GM12878 (cell line): ENCODE data around the gene RGP1. TPM values are rescaled to one million over a fixed set of nuclear protein-coding genes. Genes with fewer than 3 reads are reported as not detected.

Source experiments
- DPF2 ChIP-seq: fragments of 450-650 bp; IDR thresholded peaks from 2 replicates; pipeline ENCODE4 v1.6.1; 2017; ENCODE audit warnings: mild to moderate bottlenecking
- FOXM1 ChIP-seq: IDR thresholded peaks from 2 replicates; pipeline ENCODE4 v1.6.1; 2012; ENCODE audit warnings: low read depth, mild to moderate bottlenecking, inconsistent platforms, low read length, moderate library complexity
- RFX5 ChIP-seq: IDR thresholded peaks from 2 replicates; pipeline ENCODE4 v1.6.1; 2011; ENCODE audit warnings: low read depth, low read length, improper control_type of control experiment
- SUZ12 ChIP-seq: fragments of 200-600 bp; sonication (generic); IDR thresholded peaks from one replicate; pipeline ENCODE4 v1.6.1; 2018; ENCODE audit warnings: antibody characterized with exemption, mild to moderate bottlenecking; ENCODE audit not compliant: unreplicated experiment
- ZNF592 ChIP-seq: fragments of 450-650 bp; IDR thresholded peaks from 2 replicates; pipeline ENCODE4 v1.6.1; 2017; ENCODE audit warnings: mild to moderate bottlenecking, moderate library complexity
- microRNA-seq: library from miRNA; unstranded; fragments of <30 nt; microRNA quantifications from one replicate; pipeline ENCODE4, GENCODE V29; 2018
- polyA plus RNA-seq, 11 experiments: library from polyadenylated mRNA; depleted of rRNA in 4 of 11; unstranded in 6 of 11; stranded (reverse) in 5 of 11; fragments of >200 nt; fragmentation: Nextera tagmentation in 4 of 11; fragmentation: Illumina TruSeq in 1 of 11; extraction: Ambion mirVana in 4 of 11; extraction: Trizol in 1 of 11; gene quantifications; 1 replicate in 1 of 11; 2 replicates in 10 of 11; pipeline versions ENCODE4 v1.2.1 to v1.2.3, GENCODE V29; 2011 to 2016; ENCODE audit warnings: inconsistent platforms in 2 of 11, missing spikeins in 2 of 11, low read depth in 1 of 11
- small RNA-seq: library from RNA; depleted of rRNA; stranded (forward); fragments of <200 nt; gene quantifications from one replicate; pipeline ENCODE3, GENCODE V24; 2014
- total RNA-seq, 4 experiments: library from RNA; depleted of rRNA in 3 of 4; stranded (reverse); fragments of >200 nt in 3 of 4; fragmentation: Illumina TruSeq in 1 of 4; extraction: Trizol in 1 of 4; gene quantifications; 2 replicates each; pipeline versions ENCODE4 v1.2.1 to v1.2.3, GENCODE V29; 2013 to 2021
- TF ChIP-seq, protein P1 (sequence below): fragments of 450-650 bp; formaldehyde crosslinking; IDR thresholded peaks from 2 replicates; pipeline ENCODE4 v1.4.0; 2022; ENCODE audit warnings: mild to moderate bottlenecking, moderate library complexity

The RGP1 gene
- total and polyA plus RNA-seq, 10 of the 15 experiments (the other 5 are each of a cell fraction or from before 2014, with no cell fraction given): 0.44 to 14.9 (median 7.4) TPM

GRCh38 chr9:35806101-35806500, 57.0 kb downstream of the RGP1 start (continued):
- TF ChIP-seq ZNF592: no peak
- no peak for TF ChIP-seq RFX5
- no peak for TF ChIP-seq FOXM1
- no peak for TF ChIP-seq SUZ12
- no peak for TF ChIP-seq DPF2
- TF ChIP-seq, protein P1, sequence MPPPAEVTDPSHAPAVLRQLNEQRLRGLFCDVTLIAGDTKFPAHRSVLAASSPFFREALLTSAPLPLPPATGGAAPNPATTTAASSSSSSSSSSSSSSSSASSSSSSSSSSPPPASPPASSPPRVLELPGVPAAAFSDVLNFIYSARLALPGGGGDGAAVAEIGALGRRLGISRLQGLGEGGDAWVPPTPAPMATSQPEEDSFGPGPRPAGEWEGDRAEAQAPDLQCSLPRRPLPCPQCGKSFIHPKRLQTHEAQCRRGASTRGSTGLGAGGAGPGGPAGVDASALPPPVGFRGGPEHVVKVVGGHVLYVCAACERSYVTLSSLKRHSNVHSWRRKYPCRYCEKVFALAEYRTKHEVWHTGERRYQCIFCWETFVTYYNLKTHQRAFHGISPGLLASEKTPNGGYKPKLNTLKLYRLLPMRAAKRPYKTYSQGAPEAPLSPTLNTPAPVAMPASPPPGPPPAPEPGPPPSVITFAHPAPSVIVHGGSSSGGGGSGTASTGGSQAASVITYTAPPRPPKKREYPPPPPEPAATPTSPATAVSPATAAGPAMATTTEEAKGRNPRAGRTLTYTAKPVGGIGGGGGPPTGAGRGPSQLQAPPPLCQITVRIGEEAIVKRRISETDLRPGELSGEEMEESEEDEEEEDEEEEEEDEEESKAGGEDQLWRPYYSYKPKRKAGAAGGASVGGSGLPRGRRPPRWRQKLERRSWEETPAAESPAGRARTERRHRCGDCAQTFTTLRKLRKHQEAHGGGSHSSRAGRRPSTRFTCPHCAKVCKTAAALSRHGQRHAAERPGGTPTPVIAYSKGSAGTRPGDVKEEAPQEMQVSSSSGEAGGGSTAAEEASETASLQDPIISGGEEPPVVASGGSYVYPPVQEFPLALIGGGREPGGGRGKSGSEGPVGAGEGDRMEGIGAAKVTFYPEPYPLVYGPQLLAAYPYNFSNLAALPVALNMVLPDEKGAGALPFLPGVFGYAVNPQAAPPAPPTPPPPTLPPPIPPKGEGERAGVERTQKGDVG (CRISPR knock-in tag): no peak

Small RNA genes lying within 50 kb of the gene (microRNA-seq; reads per million reads assigned to microRNA genes)
- gene MIR6852: not detected
- not detected for gene MIR6853

Small RNA genes lying within 50 kb of the gene (small RNA-seq; reads per million reads assigned to genes)
- 0.20 reads per million for gene MIR6853

Other genes with a start within 250 kb of the RGP1 start
Only the 7 nearest of the 21 such genes appear.
- gene TPM2, start 59.4 kb upstream of the RGP1 start, total RNA-seq (2014; rRNA removed): 0.65 and 1.7 TPM in 2 replicates
- 0.81 and 0.88 TPM in 2 replicates for gene TPM2, start 59.4 kb upstream of the RGP1 start, total RNA-seq (2014; rRNA removed; fragmentation: Illumina TruSeq; extraction: Trizol)
- gene TPM2, start 59.4 kb upstream of the RGP1 start, total RNA-seq (2021): 2.4 and 3.9 TPM in 2 replicates
- gene TPM2, start 59.4 kb upstream of the RGP1 start, polyA plus RNA-seq (2011; rRNA removed): 8.7 and 9.3 TPM in 2 replicates
- 0.59 and 0.71 TPM in 2 replicates for gene TPM2, start 59.4 kb upstream of the RGP1 start, polyA plus RNA-seq (2014; fragmentation: Illumina TruSeq; extraction: Trizol)
- gene TPM2, start 59.4 kb upstream of the RGP1 start, polyA plus RNA-seq (2014; fragmentation: Nextera tagmentation; extraction: Ambion mirVana): under 1 TPM; 0.11 to 0.13 TPM
- 2.3 and 2.5 TPM in 2 replicates for gene TPM2, start 59.4 kb upstream of the RGP1 start, polyA plus RNA-seq (2014; rRNA removed)
- gene TPM2, start 59.4 kb upstream of the RGP1 start, polyA plus RNA-seq (2016; fragmentation: Nextera tagmentation; extraction: Ambion mirVana): 1 to 10 TPM in 1 of 2 experiments, under 1 TPM in 1; 0.83 to 1.3 TPM
- 119 and 143 TPM in 2 replicates for gene TLN1, start 17.1 kb upstream of the RGP1 start, total RNA-seq (2014; rRNA removed)
- 49.5 and 61.0 TPM in 2 replicates for gene TLN1, start 17.1 kb upstream of the RGP1 start, total RNA-seq (2014; rRNA removed; fragmentation: Illumina TruSeq; extraction: Trizol)
- gene TLN1, start 17.1 kb upstream of the RGP1 start, total RNA-seq (2021): 305 and 308 TPM in 2 replicates
- 30.2 and 69.8 TPM in 2 replicates for gene TLN1, start 17.1 kb upstream of the RGP1 start, polyA plus RNA-seq (2011; rRNA removed)
- 57.6 and 73.4 TPM in 2 replicates for gene TLN1, start 17.1 kb upstream of the RGP1 start, polyA plus RNA-seq (2014; fragmentation: Illumina TruSeq; extraction: Trizol)
- 10 to 100 TPM; 11.6 to 13.2 TPM for gene TLN1, start 17.1 kb upstream of the RGP1 start, polyA plus RNA-seq (2014; fragmentation: Nextera tagmentation; extraction: Ambion mirVana)
- 70.3 and 109 TPM in 2 replicates for gene TLN1, start 17.1 kb upstream of the RGP1 start, polyA plus RNA-seq (2014; rRNA removed)
- 10 to 100 TPM; 92.2 to 96.1 TPM for gene TLN1, start 17.1 kb upstream of the RGP1 start, polyA plus RNA-seq (2016; fragmentation: Nextera tagmentation; extraction: Ambion mirVana)
- gene CREB3, start 16.6 kb upstream of the RGP1 start, total RNA-seq (2014; rRNA removed): 21.6 and 23.4 TPM in 2 replicates
- gene CREB3, start 16.6 kb upstream of the RGP1 start, total RNA-seq (2014; rRNA removed; fragmentation: Illumina TruSeq; extraction: Trizol): 18.1 and 18.3 TPM in 2 replicates
- gene CREB3, start 16.6 kb upstream of the RGP1 start, total RNA-seq (2021): 21.4 and 22.9 TPM in 2 replicates
- gene CREB3, start 16.6 kb upstream of the RGP1 start, polyA plus RNA-seq (2011; rRNA removed): 12.0 and 16.3 TPM in 2 replicates
- 17.8 and 20.1 TPM in 2 replicates for gene CREB3, start 16.6 kb upstream of the RGP1 start, polyA plus RNA-seq (2014; fragmentation: Illumina TruSeq; extraction: Trizol)
- gene CREB3, start 16.6 kb upstream of the RGP1 start, polyA plus RNA-seq (2014; fragmentation: Nextera tagmentation; extraction: Ambion mirVana): 10 to 100 TPM in 1 of 2 experiments, 1 to 10 TPM in 1; 9.8 to 14.1 TPM
- gene CREB3, start 16.6 kb upstream of the RGP1 start, polyA plus RNA-seq (2014; rRNA removed): 19.5 and 20.6 TPM in 2 replicates
- 10 to 100 TPM; 33.2 to 38.9 TPM for gene CREB3, start 16.6 kb upstream of the RGP1 start, polyA plus RNA-seq (2016; fragmentation: Nextera tagmentation; extraction: Ambion mirVana)
- 24.2 and 25.3 TPM in 2 replicates for gene GBA2, start 59 bp upstream of the RGP1 start, total RNA-seq (2014; rRNA removed)
- gene GBA2, start 59 bp upstream of the RGP1 start, total RNA-seq (2014; rRNA removed; fragmentation: Illumina TruSeq; extraction: Trizol): 18.6 and 23.4 TPM in 2 replicates
- 35.8 and 40.8 TPM in 2 replicates for gene GBA2, start 59 bp upstream of the RGP1 start, total RNA-seq (2021)
- gene GBA2, start 59 bp upstream of the RGP1 start, polyA plus RNA-seq (2011; rRNA removed): 35.1 and 44.0 TPM in 2 replicates
- 33.0 and 36.1 TPM in 2 replicates for gene GBA2, start 59 bp upstream of the RGP1 start, polyA plus RNA-seq (2014; fragmentation: Illumina TruSeq; extraction: Trizol)
- 10 to 100 TPM; 15.3 TPM for gene GBA2, start 59 bp upstream of the RGP1 start, polyA plus RNA-seq (2014; fragmentation: Nextera tagmentation; extraction: Ambion mirVana)
- gene GBA2, start 59 bp upstream of the RGP1 start, polyA plus RNA-seq (2014; rRNA removed): 45.1 and 48.8 TPM in 2 replicates
- 10 to 100 TPM; 27.4 to 30.8 TPM for gene GBA2, start 59 bp upstream of the RGP1 start, polyA plus RNA-seq (2016; fragmentation: Nextera tagmentation; extraction: Ambion mirVana)
- not detected in 2 replicates for gene MSMP, start 5.0 kb downstream of the RGP1 start, total RNA-seq (2014; rRNA removed)
- not detected in 2 replicates for gene MSMP, start 5.0 kb downstream of the RGP1 start, total RNA-seq (2014; rRNA removed; fragmentation: Illumina TruSeq; extraction: Trizol)
- gene MSMP, start 5.0 kb downstream of the RGP1 start, total RNA-seq (2021): 1.1 and 2.4 TPM in 2 replicates
- not detected in 2 replicates for gene MSMP, start 5.0 kb downstream of the RGP1 start, polyA plus RNA-seq (2011; rRNA removed)
- 0.47 TPM in 1 of 2 replicates, not detected in the other for gene MSMP, start 5.0 kb downstream of the RGP1 start, polyA plus RNA-seq (2014; fragmentation: Illumina TruSeq; extraction: Trizol)
- gene MSMP, start 5.0 kb downstream of the RGP1 start, polyA plus RNA-seq (2014; fragmentation: Nextera tagmentation; extraction: Ambion mirVana): under 1 TPM; 0.33 to 0.90 TPM
- gene MSMP, start 5.0 kb downstream of the RGP1 start, polyA plus RNA-seq (2014; rRNA removed): not detected in 2 replicates
- 1 to 10 TPM in 1 of 2 experiments, under 1 TPM in 1; 0.82 to 1.5 TPM for gene MSMP, start 5.0 kb downstream of the RGP1 start, polyA plus RNA-seq (2016; fragmentation: Nextera tagmentation; extraction: Ambion mirVana)
- gene NPR2, start 42.3 kb downstream of the RGP1 start, total RNA-seq (2014; rRNA removed): 4.1 and 4.3 TPM in 2 replicates
- gene NPR2, start 42.3 kb downstream of the RGP1 start, total RNA-seq (2014; rRNA removed; fragmentation: Illumina TruSeq; extraction: Trizol): 4.2 and 5.2 TPM in 2 replicates
- gene NPR2, start 42.3 kb downstream of the RGP1 start, total RNA-seq (2021): 7.4 and 8.6 TPM in 2 replicates
- gene NPR2, start 42.3 kb downstream of the RGP1 start, polyA plus RNA-seq (2011; rRNA removed): 18.0 and 20.9 TPM in 2 replicates
- 7.7 and 9.2 TPM in 2 replicates for gene NPR2, start 42.3 kb downstream of the RGP1 start, polyA plus RNA-seq (2014; fragmentation: Illumina TruSeq; extraction: Trizol)
- 1 to 10 TPM; 6.7 to 7.1 TPM for gene NPR2, start 42.3 kb downstream of the RGP1 start, polyA plus RNA-seq (2014; fragmentation: Nextera tagmentation; extraction: Ambion mirVana)
- gene NPR2, start 42.3 kb downstream of the RGP1 start, polyA plus RNA-seq (2014; rRNA removed): 7.0 and 8.5 TPM in 2 replicates
- gene NPR2, start 42.3 kb downstream of the RGP1 start, polyA plus RNA-seq (2016; fragmentation: Nextera tagmentation; extraction: Ambion mirVana): 1 to 10 TPM; 2.0 to 2.4 TPM
- 1.1 and 1.3 TPM in 2 replicates for gene SPAG8, start 63.0 kb downstream of the RGP1 start, total RNA-seq (2014; rRNA removed)
- 0.28 and 0.72 TPM in 2 replicates for gene SPAG8, start 63.0 kb downstream of the RGP1 start, total RNA-seq (2014; rRNA removed; fragmentation: Illumina TruSeq; extraction: Trizol)
- gene SPAG8, start 63.0 kb downstream of the RGP1 start, total RNA-seq (2021): 0.72 and 0.98 TPM in 2 replicates
- gene SPAG8, start 63.0 kb downstream of the RGP1 start, polyA plus RNA-seq (2011; rRNA removed): 0.86 and 0.95 TPM in 2 replicates
- gene SPAG8, start 63.0 kb downstream of the RGP1 start, polyA plus RNA-seq (2014; fragmentation: Illumina TruSeq; extraction: Trizol): 0.47 and 1.4 TPM in 2 replicates
- gene SPAG8, start 63.0 kb downstream of the RGP1 start, polyA plus RNA-seq (2014; fragmentation: Nextera tagmentation; extraction: Ambion mirVana): under 1 TPM; 0.40 to 0.55 TPM
- gene SPAG8, start 63.0 kb downstream of the RGP1 start, polyA plus RNA-seq (2014; rRNA removed): 0.65 and 1.2 TPM in 2 replicates
- under 1 TPM; 0.77 to 0.91 TPM for gene SPAG8, start 63.0 kb downstream of the RGP1 start, polyA plus RNA-seq (2016; fragmentation: Nextera tagmentation; extraction: Ambion mirVana)